Loucy (cell line): ENCODE measurements around the gene FBXL13.

Source experiments
- CTCF ChIP-seq: fragments of 200-600 bp; sonication (generic); conservative IDR thresholded peaks from 2 replicates; pipeline ENCODE4 v1.5.1; 2014; ENCODE audit warnings: mild to moderate bottlenecking, antibody characterized with exemption, low read length
- EZH2phosphoT487 ChIP-seq: fragments of 200-600 bp; IDR thresholded peaks from 2 replicates; pipeline ENCODE4 v1.6.1; 2018; ENCODE audit warnings: antibody characterized with exemption, mild to moderate bottlenecking, moderate library complexity, borderline replicate concordance

DNA sequence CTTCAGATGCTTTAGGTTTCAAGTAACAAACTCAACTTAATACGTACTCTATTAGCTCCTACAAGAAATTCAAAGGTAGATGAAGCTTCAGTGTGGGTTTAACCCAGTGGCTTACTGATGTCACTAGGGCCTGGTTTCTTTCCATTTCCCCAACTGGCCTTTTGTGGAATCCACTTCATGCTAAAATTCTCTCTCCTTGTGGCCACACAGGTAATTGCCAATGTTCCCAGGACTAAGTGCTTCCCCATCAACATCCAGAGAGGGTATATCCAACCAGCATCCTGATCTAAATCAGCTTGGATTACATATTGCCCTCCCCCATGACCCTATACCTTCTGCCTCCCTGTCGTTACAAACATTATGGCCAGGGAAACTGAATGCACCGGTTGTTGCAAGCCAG lies 10.7 kb downstream of the FBXL13 start:
- TF ChIP-seq CTCF (no peak), EZH2phosphoT487 (no peak)
